Liver (tissue), 9 donors: Measurements from ENCODE around the gene TEX19. TPM values are rescaled to one million over a fixed set of nuclear protein-coding genes. Genes with fewer than 3 reads are reported as not detected.

ENCODE experiments used
- DNase-seq: peaks from one replicate; pipeline ENCODE4 v3.0.0-alpha.2; 2017; ENCODE audit warnings: low spot score
- H3K27ac ChIP-seq, 2 donors: one replicate each; pipeline ENCODE4 v1.7.0; 2013; ENCODE audit warnings: inconsistent platforms in 2 of 2, low read length in 2 of 2, control low read depth in 1 of 2, low read depth in 1 of 2, mild to moderate bottlenecking in 1 of 2
- H3K27me3 ChIP-seq, 4 donors: one replicate each; pipeline versions ENCODE4 v1.6.1 to v1.7.0; 2013; ENCODE audit warnings: low read length in 3 of 4, inconsistent platforms in 1 of 4, mild to moderate bottlenecking in 1 of 4, moderate library complexity in 1 of 4; ENCODE audit not compliant: control insufficient read depth in 4 of 4, insufficient read depth in 4 of 4
- H3K36me3 ChIP-seq, 4 donors: one replicate each; pipeline versions ENCODE4 v1.6.1 to v1.7.0; 2013; ENCODE audit warnings: low read length in 3 of 4, mild to moderate bottlenecking in 3 of 4, low read depth in 1 of 4, moderate library complexity in 1 of 4; ENCODE audit not compliant: control insufficient read depth in 4 of 4, insufficient read depth in 3 of 4
- H3K4me1 ChIP-seq, 4 donors: one replicate each; pipeline versions ENCODE4 v1.6.1 to v1.7.0; 2013; ENCODE audit warnings: low read length in 3 of 4, mild to moderate bottlenecking in 3 of 4, moderate library complexity in 1 of 4; ENCODE audit not compliant: control insufficient read depth in 4 of 4, insufficient read depth in 4 of 4
- H3K4me3 ChIP-seq, 3 donors: one replicate each; pipeline versions ENCODE4 v1.6.1 to v1.7.0; 2013; ENCODE audit warnings: low read length in 3 of 3, control low read depth in 1 of 3, low read depth in 1 of 3, mild to moderate bottlenecking in 1 of 3
- H3K9ac ChIP-seq, 2 donors: one replicate each; pipeline ENCODE4 v1.7.0; 2013; ENCODE audit warnings: low read length in 2 of 2, mild to moderate bottlenecking in 2 of 2, moderate library complexity in 2 of 2, control low read depth in 1 of 2, low read depth in 1 of 2
- H3K9me3 ChIP-seq, 4 donors: one replicate each; pipeline versions ENCODE4 v1.6.1 to v1.7.0; 2013; ENCODE audit warnings: low read length in 3 of 4; ENCODE audit not compliant: control insufficient read depth in 4 of 4
- CTCF ChIP-seq: fragments of 150-350 bp; IDR thresholded peaks from 2 replicates; pipeline ENCODE4 v1.5.1; 2017; ENCODE audit warnings: improper control_type of control experiment, low read depth, low read length; ENCODE audit not compliant: missing input control
- EGR1 ChIP-seq, 2 donors: IDR thresholded peaks; 2 replicates each; pipeline ENCODE4 v1.6.1; 2016 to 2018; ENCODE audit warnings: antibody characterized with exemption in 2 of 2, low read depth in 2 of 2
- FOXA1 ChIP-seq: IDR thresholded peaks from 2 replicates; pipeline ENCODE4 v1.6.1; 2016; ENCODE audit warnings: antibody characterized with exemption
- FOXA2 ChIP-seq: IDR thresholded peaks from 2 replicates; pipeline ENCODE4 v1.6.1; 2016; ENCODE audit warnings: antibody characterized with exemption
- GABPA ChIP-seq, 2 donors: IDR thresholded peaks in 1 of 2; conservative IDR thresholded peaks in 1 of 2; 2 replicates each; pipeline ENCODE4 v1.6.1; 2016; ENCODE audit warnings: antibody characterized with exemption in 2 of 2, mild to moderate bottlenecking in 1 of 2, moderate library complexity in 1 of 2
- HNF4A ChIP-seq, 2 donors: conservative IDR thresholded peaks; 2 replicates each; pipeline ENCODE4 v1.6.1; 2016; ENCODE audit warnings: antibody characterized with exemption in 2 of 2, mild to moderate bottlenecking in 2 of 2
- JUND ChIP-seq, 2 donors: IDR thresholded peaks; 2 replicates each; pipeline ENCODE4 v1.6.1; 2016; ENCODE audit warnings: antibody characterized with exemption in 2 of 2
- NR2F2 ChIP-seq: IDR thresholded peaks from 2 replicates; pipeline ENCODE4 v1.6.1; 2016; ENCODE audit warnings: antibody characterized with exemption
- RAD21 ChIP-seq, 2 donors: IDR thresholded peaks; 2 replicates each; pipeline ENCODE4 v1.6.1; 2016; ENCODE audit warnings: antibody characterized with exemption in 2 of 2, mild to moderate bottlenecking in 2 of 2
- RXRA ChIP-seq, 2 donors: IDR thresholded peaks; 2 replicates each; pipeline ENCODE4 v1.6.1; 2017 to 2018; ENCODE audit warnings: antibody characterized with exemption in 2 of 2, mild to moderate bottlenecking in 1 of 2
- SP1 ChIP-seq: IDR thresholded peaks from 2 replicates; pipeline ENCODE4 v1.6.1; 2018; ENCODE audit warnings: antibody characterized with exemption, mild to moderate bottlenecking
- TAF1 ChIP-seq: conservative IDR thresholded peaks from 2 replicates; pipeline ENCODE4 v1.6.1; 2016; ENCODE audit warnings: antibody characterized with exemption, mild to moderate bottlenecking
- YY1 ChIP-seq: IDR thresholded peaks from 2 replicates; pipeline ENCODE4 v1.6.1; 2016; ENCODE audit warnings: antibody characterized with exemption, mild to moderate bottlenecking
- WGBS: extraction: QIAGEN DNeasy Blood & Tissue Kit; methylation state at CpG from one replicate; pipeline ENCODE4 v1.1.7; 2013; 5-methylcytosine and 5-hydroxymethylcytosine counted together
- polyA plus RNA-seq, 2 donors: library from polyadenylated mRNA; stranded (reverse) in 1 of 2; unstranded in 1 of 2; fragments of 200-250 nt in 1 of 2; fragments of >200 nt in 1 of 2; fragmentation: Nextera tagmentation in 1 of 2; extraction: Ambion mirVana in 1 of 2; gene quantifications; one replicate each; pipeline versions ENCODE4 v1.2.1 to v1.2.3, GENCODE V29; 2013 to 2015
- total RNA-seq, 2 donors: library from RNA; depleted of rRNA; stranded (reverse); fragments of >200 nt; gene quantifications; one replicate each; pipeline ENCODE4 v1.2.3, GENCODE V29; 2014
- TF ChIP-seq, protein P1 (sequence below): IDR thresholded peaks from 2 replicates; pipeline ENCODE4 v1.6.1; 2016; ENCODE audit warnings: antibody characterized with exemption
- TF ChIP-seq, protein P2 (sequence below): IDR thresholded peaks from 2 replicates; pipeline ENCODE4 v1.6.1; 2016; ENCODE audit warnings: antibody characterized with exemption, mild to moderate bottlenecking
- TF ChIP-seq, protein P3 (sequence below): IDR thresholded peaks from 2 replicates; pipeline ENCODE4 v1.6.1; 2016; ENCODE audit warnings: antibody characterized with exemption
- donor health status: healthy.
- donor health status: healthy.
- donor health status: healthy.
- donor health status: healthy.
- donor health status: healthy.

The TEX19 gene
- total and polyA plus RNA-seq, 4 donors: 0.14 TPM; not detected in 3

GRCh38 chr17:82361885-82362633 is 3.0 kb downstream of the TEX19 start:
- 91% methylated on average over 6 of the region's 6 CpGs for WGBS
- peaks cover 0 to 3% (median 0%) of the 10 kb centered on the region in 4 donors for H3K27me3 ChIP-seq
- no peak overlapping the region for H3K9ac ChIP-seq
- H3K4me1 ChIP-seq: peaks cover 0 to 3% (median 0%) of the 10 kb centered on the region in 4 donors
- no peak overlapping the region for H3K27ac ChIP-seq
- H3K36me3 ChIP-seq: no peaks in the 10 kb centered on the region
- TF ChIP-seq HNF4A (conservative IDR thresholded peaks at IDR 0.05): no peak
- no peak for TF ChIP-seq YY1
- no peak for TF ChIP-seq NR2F2
- TF ChIP-seq FOXA1: no peak
- no peak for TF ChIP-seq FOXA2
- TF ChIP-seq TAF1: no peak
- TF ChIP-seq JUND (IDR thresholded peaks at IDR 0.05): no peak
- TF ChIP-seq, protein P1, sequence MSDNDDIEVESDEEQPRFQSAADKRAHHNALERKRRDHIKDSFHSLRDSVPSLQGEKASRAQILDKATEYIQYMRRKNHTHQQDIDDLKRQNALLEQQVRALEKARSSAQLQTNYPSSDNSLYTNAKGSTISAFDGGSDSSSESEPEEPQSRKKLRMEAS: no peak
- no peak for TF ChIP-seq GABPA (IDR thresholded peaks at IDR 0.05 in 1 of 2, conservative IDR thresholded peaks at IDR 0.05 in 1 of 2)
- TF ChIP-seq, protein P2, sequence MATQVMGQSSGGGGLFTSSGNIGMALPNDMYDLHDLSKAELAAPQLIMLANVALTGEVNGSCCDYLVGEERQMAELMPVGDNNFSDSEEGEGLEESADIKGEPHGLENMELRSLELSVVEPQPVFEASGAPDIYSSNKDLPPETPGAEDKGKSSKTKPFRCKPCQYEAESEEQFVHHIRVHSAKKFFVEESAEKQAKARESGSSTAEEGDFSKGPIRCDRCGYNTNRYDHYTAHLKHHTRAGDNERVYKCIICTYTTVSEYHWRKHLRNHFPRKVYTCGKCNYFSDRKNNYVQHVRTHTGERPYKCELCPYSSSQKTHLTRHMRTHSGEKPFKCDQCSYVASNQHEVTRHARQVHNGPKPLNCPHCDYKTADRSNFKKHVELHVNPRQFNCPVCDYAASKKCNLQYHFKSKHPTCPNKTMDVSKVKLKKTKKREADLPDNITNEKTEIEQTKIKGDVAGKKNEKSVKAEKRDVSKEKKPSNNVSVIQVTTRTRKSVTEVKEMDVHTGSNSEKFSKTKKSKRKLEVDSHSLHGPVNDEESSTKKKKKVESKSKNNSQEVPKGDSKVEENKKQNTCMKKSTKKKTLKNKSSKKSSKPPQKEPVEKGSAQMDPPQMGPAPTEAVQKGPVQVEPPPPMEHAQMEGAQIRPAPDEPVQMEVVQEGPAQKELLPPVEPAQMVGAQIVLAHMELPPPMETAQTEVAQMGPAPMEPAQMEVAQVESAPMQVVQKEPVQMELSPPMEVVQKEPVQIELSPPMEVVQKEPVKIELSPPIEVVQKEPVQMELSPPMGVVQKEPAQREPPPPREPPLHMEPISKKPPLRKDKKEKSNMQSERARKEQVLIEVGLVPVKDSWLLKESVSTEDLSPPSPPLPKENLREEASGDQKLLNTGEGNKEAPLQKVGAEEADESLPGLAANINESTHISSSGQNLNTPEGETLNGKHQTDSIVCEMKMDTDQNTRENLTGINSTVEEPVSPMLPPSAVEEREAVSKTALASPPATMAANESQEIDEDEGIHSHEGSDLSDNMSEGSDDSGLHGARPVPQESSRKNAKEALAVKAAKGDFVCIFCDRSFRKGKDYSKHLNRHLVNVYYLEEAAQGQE: no peak
- DNase-seq: no peak
- no peaks in the 10 kb centered on the region for H3K9me3 ChIP-seq
- H3K4me3 ChIP-seq: no peak overlapping the region

DNA sequence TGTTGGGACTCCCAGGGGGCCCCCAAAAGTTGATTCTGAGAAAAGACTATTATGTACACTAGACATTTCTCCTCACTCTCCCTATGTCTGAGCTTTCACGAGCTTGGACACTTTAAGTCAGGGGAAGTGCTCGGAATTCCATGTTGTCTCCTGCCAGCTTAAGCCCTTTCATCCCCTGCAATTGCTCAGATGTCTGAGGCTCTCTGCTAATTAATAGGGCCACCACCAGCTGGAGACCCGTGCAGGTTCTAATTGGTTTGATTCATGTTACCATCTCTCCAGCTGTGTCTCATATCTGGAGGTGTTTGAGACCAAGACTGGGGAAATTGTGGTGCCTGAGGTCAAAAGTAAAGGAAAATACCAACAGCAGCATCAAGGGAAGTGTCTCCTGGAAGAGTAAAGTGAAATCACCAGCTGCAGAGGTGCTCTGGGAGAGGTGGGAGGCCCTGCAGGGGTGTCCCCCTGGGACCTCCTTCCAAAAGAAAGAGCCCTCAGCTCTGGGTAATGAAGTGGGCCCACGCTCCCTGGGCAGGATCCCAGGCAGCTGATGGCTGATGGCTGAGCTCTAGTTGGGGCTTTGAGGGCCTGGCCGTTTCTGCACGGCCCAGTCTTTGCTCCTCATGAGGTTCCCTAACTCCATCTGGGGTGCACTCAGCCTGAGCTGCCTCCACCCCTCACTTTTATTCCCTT is 6.7 kb downstream of the TEX19 start:
- H3K9ac ChIP-seq: no peak overlapping the region
- no peak overlapping the region for H3K4me3 ChIP-seq
- no peaks in the 10 kb centered on the region for H3K9me3 ChIP-seq
- DNase-seq: no peak
- WGBS: 81% methylated on average over 6 of the region's 6 CpGs
- no peak for TF ChIP-seq SP1
- TF ChIP-seq, protein P2: no peak
- no peak for TF ChIP-seq EGR1 (IDR thresholded peaks at IDR 0.05; ENCODE audit: low read depth in 2 of 2)
- TF ChIP-seq, protein P3, sequence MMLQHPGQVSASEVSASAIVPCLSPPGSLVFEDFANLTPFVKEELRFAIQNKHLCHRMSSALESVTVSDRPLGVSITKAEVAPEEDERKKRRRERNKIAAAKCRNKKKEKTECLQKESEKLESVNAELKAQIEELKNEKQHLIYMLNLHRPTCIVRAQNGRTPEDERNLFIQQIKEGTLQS: no peak
- TF ChIP-seq JUND (IDR thresholded peaks at IDR 0.05): no peak
- no peak for TF ChIP-seq GABPA (IDR thresholded peaks at IDR 0.05 in 1 of 2, conservative IDR thresholded peaks at IDR 0.05 in 1 of 2)
- TF ChIP-seq FOXA2: no peak
- TF ChIP-seq FOXA1: no peak
- TF ChIP-seq HNF4A (conservative IDR thresholded peaks at IDR 0.05): no peak
- TF ChIP-seq RAD21 (IDR thresholded peaks at IDR 0.05): no peak
- no peak for TF ChIP-seq RXRA (IDR thresholded peaks at IDR 0.05)
- no peak for TF ChIP-seq CTCF
- no peak for TF ChIP-seq NR2F2
- H3K36me3 ChIP-seq: no peaks in the 10 kb centered on the region
- no peaks in the 10 kb centered on the region for H3K27me3 ChIP-seq
- H3K4me1 ChIP-seq: peaks cover 2 to 6% (median 4%) of the 10 kb centered on the region in 4 donors
- H3K27ac ChIP-seq: no peak overlapping the region
